HCT116 (cell line): Measurements from ENCODE around the gene CCDC137.

Source experiments
- EZH2 ChIP-seq: fragments of 200-600 bp; sonication (generic); IDR thresholded peaks from 2 replicates; pipeline ENCODE4 v1.6.1; 2017; ENCODE audit warnings: antibody characterized with exemption, mixed run types
- JUND ChIP-seq: IDR thresholded peaks from 2 replicates; pipeline ENCODE4 v1.6.1; 2012
- POLR2AphosphoS5 ChIP-seq: IDR thresholded peaks from 2 replicates; pipeline ENCODE4 v1.6.1; 2011; ENCODE audit warnings: mild to moderate bottlenecking, low read depth, low read length, moderate library complexity
- SP1 ChIP-seq: IDR thresholded peaks from 2 replicates; pipeline ENCODE4 v1.6.1; 2012; ENCODE audit warnings: low read depth
- TF ChIP-seq, protein P1 (sequence below): IDR thresholded peaks from 2 replicates; pipeline ENCODE4 v1.6.1; 2012; ENCODE audit warnings: low read depth
- TF ChIP-seq, protein P2 (sequence below): IDR thresholded peaks from 2 replicates; pipeline ENCODE4 v1.6.1; 2012
- TF ChIP-seq, protein P3 (sequence below), 3 experiments: fragments of 200-600 bp in 1 of 3; sonication (generic) in 1 of 3; IDR thresholded peaks in 2 of 3; conservative IDR thresholded peaks in 1 of 3; 2 replicates each; pipeline ENCODE4 v1.5.1; 2012 to 2017; ENCODE audit warnings: low read depth in 2 of 3, low read length in 2 of 3, antibody characterized with exemption in 1 of 3, borderline replicate concordance in 1 of 3, control low read depth in 1 of 3, mild to moderate bottlenecking in 1 of 3, mixed read lengths in 1 of 3, mixed run types in 1 of 3, moderate library complexity in 1 of 3; ENCODE audit not compliant: insufficient read depth in 1 of 3
- TF ChIP-seq, protein P4 (sequence below): IDR thresholded peaks from 2 replicates; pipeline ENCODE4 v1.6.1; 2011; ENCODE audit warnings: mild to moderate bottlenecking, low read length, moderate library complexity; ENCODE audit not compliant: insufficient replicate concordance; ENCODE audit errors: extremely low read depth

DNA sequence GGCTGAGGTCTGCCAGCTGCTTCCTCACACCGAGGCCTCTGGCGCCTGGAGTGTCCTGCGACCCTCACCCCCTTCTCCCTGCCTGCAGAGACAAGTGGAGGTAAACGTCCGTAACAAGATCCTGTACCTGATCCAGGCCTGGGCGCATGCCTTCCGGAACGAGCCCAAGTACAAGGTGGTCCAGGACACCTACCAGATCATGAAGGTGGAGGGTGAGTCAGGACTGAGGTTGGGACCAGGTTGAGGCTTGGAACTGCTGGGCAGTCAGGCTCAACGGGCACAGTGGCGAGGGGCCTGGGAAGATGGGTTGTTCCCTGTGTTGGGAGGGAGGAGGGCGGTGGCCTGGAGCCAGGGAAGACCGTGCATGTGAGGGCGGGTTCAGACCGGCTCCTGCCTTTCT, 22.1 kb downstream of the CCDC137 start:
- TF ChIP-seq, protein P1, sequence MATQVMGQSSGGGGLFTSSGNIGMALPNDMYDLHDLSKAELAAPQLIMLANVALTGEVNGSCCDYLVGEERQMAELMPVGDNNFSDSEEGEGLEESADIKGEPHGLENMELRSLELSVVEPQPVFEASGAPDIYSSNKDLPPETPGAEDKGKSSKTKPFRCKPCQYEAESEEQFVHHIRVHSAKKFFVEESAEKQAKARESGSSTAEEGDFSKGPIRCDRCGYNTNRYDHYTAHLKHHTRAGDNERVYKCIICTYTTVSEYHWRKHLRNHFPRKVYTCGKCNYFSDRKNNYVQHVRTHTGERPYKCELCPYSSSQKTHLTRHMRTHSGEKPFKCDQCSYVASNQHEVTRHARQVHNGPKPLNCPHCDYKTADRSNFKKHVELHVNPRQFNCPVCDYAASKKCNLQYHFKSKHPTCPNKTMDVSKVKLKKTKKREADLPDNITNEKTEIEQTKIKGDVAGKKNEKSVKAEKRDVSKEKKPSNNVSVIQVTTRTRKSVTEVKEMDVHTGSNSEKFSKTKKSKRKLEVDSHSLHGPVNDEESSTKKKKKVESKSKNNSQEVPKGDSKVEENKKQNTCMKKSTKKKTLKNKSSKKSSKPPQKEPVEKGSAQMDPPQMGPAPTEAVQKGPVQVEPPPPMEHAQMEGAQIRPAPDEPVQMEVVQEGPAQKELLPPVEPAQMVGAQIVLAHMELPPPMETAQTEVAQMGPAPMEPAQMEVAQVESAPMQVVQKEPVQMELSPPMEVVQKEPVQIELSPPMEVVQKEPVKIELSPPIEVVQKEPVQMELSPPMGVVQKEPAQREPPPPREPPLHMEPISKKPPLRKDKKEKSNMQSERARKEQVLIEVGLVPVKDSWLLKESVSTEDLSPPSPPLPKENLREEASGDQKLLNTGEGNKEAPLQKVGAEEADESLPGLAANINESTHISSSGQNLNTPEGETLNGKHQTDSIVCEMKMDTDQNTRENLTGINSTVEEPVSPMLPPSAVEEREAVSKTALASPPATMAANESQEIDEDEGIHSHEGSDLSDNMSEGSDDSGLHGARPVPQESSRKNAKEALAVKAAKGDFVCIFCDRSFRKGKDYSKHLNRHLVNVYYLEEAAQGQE: no peak
- TF ChIP-seq, protein P2, sequence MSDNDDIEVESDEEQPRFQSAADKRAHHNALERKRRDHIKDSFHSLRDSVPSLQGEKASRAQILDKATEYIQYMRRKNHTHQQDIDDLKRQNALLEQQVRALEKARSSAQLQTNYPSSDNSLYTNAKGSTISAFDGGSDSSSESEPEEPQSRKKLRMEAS: no peak
- TF ChIP-seq POLR2AphosphoS5: no peak
- no peak for TF ChIP-seq EZH2
- TF ChIP-seq, protein P3, sequence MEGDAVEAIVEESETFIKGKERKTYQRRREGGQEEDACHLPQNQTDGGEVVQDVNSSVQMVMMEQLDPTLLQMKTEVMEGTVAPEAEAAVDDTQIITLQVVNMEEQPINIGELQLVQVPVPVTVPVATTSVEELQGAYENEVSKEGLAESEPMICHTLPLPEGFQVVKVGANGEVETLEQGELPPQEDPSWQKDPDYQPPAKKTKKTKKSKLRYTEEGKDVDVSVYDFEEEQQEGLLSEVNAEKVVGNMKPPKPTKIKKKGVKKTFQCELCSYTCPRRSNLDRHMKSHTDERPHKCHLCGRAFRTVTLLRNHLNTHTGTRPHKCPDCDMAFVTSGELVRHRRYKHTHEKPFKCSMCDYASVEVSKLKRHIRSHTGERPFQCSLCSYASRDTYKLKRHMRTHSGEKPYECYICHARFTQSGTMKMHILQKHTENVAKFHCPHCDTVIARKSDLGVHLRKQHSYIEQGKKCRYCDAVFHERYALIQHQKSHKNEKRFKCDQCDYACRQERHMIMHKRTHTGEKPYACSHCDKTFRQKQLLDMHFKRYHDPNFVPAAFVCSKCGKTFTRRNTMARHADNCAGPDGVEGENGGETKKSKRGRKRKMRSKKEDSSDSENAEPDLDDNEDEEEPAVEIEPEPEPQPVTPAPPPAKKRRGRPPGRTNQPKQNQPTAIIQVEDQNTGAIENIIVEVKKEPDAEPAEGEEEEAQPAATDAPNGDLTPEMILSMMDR (IDR thresholded peaks at IDR 0.05 in 2 of 3, conservative IDR thresholded peaks at IDR 0.05 in 1 of 3; ENCODE audit: borderline replicate concordance in 1 of 3, insufficient read depth in 1 of 3, low read depth in 2 of 3, low read length in 2 of 3): no peak
- TF ChIP-seq JUND: no peak
- TF ChIP-seq, protein P4, sequence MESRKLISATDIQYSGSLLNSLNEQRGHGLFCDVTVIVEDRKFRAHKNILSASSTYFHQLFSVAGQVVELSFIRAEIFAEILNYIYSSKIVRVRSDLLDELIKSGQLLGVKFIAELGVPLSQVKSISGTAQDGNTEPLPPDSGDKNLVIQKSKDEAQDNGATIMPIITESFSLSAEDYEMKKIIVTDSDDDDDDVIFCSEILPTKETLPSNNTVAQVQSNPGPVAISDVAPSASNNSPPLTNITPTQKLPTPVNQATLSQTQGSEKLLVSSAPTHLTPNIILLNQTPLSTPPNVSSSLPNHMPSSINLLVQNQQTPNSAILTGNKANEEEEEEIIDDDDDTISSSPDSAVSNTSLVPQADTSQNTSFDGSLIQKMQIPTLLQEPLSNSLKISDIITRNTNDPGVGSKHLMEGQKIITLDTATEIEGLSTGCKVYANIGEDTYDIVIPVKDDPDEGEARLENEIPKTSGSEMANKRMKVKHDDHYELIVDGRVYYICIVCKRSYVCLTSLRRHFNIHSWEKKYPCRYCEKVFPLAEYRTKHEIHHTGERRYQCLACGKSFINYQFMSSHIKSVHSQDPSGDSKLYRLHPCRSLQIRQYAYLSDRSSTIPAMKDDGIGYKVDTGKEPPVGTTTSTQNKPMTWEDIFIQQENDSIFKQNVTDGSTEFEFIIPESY: no peak
- no peak for TF ChIP-seq SP1
